Cerebellar cortex (tissue), 1 donor: ENCODE measurements around the gene FRMD3.
A peak's percentile ranks its signal among the peaks of the same experiment; 100 is the strongest.

Experiments used
- DNase-seq: peaks from one replicate; pipeline ENCODE4 v3.0.0-alpha.2; 2015; ENCODE audit warnings: low spot score

FRMD3 gene

DNA sequence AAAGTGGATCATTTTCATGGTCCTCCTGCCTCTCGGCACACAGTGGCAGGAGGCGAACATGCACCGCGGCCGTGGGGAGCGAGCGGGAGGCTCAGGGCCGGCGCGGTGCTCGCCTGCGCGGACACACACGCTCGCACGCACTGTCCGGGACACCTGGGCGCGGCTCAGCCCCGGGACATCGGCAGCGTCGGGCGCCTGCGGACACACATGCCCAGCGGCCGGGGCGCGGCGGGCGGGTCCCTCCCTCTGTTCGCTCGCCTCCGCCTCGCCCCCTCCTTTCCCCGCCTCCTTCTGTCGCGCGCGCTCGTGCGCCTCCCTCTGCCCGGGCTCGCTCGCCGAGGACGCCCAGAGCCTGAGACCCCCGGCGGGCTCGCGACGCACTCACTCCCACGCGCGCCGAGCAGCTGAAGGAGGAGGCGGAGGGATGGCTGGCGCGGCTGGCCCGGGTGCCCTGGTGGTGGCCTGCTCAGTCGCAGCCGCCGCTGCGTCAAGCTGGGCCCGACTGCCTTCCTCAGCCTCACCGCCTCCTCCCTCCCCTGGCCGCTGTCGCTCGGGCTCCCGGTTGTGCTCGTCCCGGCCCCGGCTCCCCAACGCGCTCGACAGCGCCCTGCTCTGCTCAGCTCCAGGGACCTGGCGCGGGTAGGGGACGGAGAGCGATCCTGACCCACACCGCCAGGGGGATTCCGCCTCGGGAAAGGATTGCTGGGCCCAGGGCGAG is at the start of gene FRMD3:
Gene FRMD3, minus strand, starts transcription at position 230 of the 718 bp plus-strand sequence. Its CDS starts 170 bp downstream, at position 60.
- DNase-seq, result peak; percentile 29

DNA sequence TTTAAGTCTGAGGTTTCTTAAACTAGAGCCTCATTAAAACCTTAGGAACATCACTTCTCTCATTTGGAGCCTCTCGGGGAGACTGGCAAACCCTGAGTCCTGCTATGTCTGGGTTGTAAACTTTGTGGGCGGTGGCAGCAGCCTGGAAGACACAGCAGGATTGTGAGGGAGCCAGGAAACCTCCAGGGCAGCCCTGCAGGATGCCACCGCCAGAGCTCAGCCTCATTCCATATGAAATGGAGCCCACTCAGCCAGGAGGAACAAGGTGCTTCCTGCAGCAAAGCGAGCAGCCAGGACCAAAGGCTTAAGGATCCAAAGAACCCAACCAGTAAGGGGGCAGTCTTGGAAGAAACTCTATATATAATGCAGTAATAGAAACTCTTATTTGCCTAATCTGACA is 46.8 kb upstream of the FRMD3 start:
- DNase-seq, result no peak

DNA sequence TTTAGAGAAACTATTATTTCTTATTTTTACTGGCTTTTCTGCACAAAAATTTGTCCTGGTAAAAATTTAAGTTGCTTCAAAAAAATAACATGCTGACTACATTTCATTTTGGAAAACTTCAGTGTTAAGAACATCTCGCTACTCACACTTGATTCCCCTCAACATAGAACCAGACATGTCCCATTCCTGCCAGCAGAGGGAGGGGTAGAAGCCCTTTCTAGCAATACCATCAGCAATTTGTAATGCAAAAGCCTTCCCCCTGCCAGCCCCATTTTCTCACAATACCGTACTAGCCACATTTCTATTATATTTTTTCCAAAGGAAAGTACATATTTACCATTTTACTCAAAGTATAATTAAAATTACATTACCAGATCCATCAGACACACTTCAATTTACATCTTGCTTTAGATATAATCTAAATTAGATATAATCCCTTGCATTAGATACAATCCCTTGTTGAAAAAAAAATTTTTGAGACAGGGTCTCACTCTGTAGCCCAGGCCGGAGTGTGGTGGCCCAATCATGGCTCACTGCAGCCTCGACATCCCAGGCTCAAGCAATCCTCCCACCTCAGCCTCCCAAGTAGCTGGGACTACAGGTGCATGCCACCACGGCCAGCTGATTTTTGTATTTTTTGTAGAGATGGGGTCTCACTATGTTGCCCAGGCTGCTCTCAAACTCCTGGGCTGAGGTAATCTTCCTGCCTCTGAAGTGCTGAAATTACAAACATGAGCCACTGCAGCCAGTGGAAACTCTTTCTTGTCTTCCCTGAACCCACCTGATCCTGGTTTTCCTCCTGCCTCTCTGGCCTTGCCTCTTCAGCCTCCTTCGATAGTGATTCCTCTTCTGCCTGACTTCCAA is 45.2 kb upstream of the FRMD3 start:
- peak; percentile 39 for DNase-seq

DNA sequence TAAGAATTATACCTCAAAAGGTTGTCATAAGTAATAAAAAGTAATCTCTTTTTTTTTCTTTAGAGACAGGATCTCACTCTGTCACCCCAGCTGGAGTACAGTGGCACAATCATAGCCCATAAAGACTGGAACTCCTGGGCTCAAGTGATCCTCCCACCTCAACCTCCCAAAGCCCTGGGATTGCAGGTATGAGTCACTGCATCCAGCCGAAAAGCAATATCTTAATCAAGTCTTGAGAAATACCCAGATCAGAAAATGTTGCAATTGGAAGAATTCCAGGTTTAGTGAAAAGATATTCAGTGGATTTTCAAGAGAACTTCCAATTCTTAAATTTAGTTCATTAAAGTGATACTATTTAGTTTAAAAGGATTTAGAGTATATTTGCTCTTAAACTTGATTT is 43.8 kb upstream of the FRMD3 start:
- no peak for DNase-seq

DNA sequence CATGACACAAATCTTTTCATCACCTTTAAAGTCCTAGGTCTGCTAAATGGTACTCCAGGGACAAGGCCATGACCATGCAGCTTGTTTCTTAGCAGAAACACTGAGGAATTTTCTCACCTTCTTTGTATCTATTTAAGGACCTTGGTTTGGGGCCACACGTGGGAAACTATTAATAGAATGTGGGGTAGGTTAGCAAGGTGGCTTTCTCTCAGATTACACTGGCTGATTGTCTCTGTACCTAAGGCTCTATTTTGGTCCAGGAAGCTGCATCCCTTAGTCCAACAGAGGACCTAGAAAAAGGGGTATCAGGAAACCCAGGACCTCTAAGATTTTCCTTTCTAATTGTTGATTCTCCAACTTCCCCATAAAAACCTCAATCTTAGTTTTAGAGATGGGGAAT is 36.3 kb upstream of the FRMD3 start:
- no peak for DNase-seq

DNA sequence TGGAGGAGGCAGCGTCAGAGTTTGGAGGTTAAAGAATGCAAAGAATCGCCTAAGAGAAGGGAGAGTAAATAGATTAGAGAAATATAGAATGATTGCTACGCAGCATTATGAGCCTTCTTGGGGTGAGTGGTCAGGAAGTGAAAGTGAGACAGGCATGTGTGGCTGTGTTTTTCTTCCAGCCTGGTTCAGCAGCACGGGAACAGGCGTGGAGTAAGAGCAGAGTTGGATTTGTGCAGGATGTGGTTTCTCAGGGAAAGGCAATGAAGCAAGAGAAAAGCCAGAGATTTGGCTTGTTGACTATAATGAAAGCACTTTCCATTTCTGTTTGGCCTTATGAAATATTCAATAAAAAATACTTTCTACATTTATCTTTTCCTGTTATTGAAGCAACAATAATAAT is 34.3 kb upstream of the FRMD3 start:
- DNase-seq, result no peak

DNA sequence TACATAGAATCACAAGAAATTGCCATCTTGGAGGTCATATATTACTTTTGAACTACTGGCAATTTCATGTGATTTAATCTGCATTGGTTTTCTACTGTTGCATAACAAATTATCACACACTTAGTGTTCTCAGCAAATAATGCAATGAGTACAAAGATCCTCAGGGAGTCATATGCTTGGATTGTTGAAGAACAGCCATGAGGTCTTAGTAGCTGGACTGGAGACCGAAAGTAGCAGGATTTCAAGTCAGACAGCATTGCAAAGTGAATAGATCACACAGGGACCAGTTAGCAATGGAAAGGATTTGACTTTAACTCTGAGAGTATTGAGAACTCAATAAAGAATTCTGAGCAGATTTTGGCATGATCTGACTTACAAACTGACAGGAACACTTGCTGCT is 32.2 kb upstream of the FRMD3 start:
- no peak for DNase-seq

DNA sequence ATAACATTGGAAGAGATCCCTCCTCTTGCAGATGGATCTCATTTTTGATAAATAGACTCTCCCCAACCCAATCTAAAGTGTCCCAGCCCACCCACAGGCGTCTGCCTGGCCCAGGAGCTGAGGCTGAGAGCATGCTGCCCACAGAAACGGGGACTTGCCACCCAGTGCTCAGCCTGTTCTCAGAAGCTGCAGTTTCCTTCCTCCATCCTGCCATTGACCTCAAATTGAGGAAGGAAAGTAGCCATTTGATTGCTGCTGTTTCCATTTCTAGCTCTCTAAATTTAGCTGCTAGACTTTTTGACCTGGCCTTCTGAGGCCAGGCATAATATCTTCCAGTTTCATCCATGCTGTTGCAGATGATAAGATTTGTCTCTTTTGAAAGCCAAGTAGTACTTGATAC is 31.1 kb upstream of the FRMD3 start:
- no peak for DNase-seq

DNA sequence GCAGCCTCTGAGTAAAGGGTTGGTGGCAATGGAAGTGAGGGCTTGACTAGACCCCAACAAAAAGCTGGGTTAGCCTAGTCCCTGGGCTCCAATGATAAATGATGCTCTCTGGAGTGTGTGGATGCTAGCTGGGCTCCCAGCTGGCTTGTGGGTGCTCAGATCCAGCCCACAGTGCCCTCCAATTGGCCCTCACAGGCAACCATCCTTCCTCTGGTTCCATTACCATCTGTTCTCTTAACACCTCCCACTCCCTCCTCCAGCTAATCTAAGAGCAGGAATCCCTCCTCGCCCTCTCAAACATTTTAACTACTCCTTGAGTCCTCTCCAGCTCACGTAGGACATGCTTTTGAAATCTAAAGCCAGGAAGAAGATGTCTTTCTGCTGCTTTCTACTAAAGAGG is 25.2 kb upstream of the FRMD3 start:
- DNase-seq, result no peak

DNA sequence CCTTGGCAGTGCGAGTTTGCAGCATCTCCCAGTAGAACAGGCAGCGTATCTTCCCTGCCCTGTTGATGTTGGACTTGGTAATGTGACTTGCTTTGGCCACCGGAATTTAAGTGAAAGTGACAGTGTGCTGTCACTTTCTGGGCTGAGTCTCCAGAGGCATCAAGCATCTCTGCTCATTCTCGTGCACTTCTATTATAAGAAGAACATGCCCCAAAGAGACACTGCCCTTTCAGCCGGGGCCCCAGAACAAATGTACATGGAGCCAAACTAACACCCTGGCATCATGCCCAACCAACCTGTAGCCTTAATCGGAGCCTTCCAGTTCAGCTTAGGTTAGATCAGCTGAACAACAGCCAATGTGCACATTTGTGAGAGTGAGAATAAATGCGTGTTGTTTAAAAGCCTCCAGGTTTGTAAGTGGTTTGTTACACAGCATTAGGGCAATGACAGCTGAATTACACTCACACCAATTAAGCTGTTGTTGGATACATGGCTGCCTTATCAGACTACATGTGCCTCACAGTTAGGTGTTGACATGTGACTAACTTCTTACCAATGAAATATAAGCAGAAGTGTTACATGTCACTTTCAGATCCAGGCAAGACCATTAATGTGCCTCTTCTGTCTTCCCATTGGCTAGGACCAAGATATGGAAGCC is 22.1 kb upstream of the FRMD3 start:
- DNase-seq, result no peak

DNA sequence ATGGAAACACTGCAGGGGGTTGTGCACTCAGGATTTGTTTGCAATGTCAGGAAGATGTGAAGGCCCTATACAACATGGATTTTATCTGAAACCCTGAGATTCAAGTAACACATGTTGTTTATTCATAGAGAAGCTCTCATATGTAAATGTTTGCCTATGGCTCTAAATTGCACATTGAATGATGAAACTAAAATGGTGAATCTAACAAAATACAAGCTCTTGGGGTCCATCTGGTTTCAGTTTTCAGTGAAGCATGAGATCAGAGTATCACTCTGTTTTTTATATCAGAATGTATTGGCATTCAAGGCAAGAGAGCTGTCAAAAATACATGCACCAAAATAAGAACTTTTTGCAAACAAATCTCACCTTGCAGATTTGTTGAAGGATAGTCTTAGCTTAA is 19.6 kb upstream of the FRMD3 start:
- no peak for DNase-seq

DNA sequence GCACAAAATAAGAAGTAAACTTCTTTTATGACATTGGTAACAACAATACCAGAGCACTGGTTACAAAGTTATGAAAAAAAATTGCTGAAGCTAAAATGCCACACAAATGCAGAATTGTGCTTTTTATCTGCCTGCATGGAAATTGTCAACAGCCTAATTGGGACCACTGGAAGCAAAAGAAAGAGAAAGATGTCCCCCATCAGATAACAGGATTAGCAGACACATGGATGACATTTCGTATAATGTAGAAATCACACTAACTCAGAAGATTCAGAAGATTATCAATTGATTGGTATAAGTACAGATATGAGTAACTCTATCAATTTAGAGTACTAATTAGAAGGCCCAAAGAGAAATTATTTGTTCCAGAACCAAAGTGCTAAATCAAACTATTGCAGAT is 19.1 kb upstream of the FRMD3 start:
- DNase-seq, result no peak

DNA sequence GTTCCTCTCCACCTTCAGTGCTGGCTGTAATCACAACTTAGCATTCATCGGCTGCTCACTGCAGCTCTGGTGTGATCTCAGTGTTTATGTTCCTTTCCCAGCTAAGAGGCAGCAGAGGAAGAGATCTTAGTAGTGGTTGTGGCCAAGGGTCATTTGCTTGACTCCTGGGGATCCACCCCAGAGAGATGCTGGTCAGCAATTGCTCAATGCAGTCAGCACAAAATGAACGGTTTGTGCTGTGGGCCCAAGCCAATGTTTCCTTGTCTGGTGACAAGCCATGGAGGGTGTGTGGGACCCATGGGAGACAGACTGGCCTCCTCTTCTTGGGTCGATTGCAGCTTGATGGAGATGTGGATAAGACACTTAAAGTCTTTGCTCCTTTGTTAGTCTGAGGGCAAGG is 16.1 kb upstream of the FRMD3 start:
- no peak for DNase-seq

DNA sequence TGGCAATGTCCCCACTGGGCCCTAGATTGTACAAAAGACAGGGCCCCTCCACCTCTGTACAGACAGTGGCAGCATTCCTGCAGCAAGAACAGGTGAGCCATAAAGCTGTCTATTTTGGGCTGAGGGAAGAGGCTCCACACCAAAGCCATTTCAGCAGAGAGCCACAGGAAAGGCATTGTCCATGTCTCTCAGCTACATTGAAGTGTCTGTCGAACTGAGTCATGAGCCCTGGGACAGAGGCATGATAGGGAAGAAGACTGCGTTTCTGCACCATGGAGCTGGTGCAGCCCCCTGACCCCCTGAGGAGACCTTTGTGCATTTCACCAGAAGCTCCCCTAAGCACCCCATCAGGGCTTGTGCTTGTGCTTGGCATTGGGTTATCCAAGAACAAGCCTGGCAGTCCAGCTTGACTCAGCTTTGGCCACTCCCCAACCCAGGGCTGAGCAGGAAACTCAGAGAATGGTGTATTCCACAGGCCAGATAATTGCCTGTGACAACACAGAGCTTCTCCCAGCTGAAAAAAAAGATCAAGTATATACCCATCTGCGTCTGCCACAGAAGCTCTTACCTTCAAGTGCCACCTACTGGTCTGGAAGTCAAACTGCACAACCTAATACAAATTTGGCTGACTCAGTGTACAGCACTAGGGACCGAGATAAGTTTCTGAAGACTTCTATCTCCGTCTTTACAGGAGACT is 5.9 kb upstream of the FRMD3 start:
- peak; percentile 16 for DNase-seq

DNA sequence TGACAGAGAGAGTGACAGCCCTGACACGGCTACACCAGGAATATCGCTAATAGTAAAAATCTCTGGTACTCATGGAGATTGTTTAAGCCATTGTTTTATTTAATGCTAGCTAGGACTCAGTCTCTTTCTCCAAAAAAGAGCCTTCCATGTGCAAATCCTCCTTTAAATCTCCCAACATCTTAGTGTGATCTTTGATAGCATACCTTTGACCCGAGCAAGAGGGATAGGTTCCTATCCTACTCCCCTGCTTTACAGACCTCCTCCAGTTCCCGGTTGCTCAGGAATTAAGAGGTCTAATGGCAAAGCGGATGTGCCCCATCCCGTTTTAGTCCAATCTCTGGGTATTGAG is 663 bp upstream of the FRMD3 start:
- DNase-seq, result no peak

DNA sequence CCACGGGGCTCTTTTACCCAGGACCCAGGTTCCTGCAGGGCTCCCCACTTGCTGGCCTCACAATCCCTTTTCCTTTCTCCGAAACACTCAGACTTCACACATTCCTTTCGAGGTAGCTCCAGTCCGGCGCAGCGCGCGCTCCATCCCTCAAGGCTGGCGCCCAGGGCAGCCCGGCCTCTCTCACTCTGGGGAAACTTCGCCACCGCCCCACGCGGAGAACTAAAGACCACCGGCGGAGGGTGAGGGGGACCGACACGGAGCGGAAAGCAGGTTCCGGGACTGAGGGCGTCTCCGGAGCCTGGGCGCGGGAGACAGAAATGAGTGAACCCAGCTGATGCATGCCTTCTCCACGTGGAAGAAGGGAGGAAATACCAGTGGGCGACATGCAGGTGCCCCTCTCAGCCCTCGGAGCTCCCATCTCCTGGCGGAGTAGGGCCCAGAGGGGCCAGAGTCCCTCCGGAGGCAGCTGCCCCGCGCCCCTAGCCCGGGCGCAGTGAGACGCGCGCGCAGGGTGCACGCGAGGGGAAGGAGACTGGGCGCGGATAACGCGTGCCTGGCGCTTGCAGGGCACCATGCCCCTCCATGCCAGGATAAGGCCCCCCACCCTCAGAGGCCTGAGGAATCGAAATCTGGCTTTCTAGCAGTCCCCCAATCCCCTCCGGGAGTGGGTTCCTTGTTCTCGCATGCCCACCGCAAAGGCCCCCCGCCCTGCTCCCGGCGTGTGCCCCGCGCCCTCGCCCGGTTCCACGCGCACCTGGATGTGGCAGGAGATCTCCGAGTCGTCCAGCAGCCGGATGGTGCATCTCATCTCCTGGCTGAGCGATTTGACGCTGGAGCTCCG is 650 bp downstream of the FRMD3 start:
- no peak for DNase-seq

DNA sequence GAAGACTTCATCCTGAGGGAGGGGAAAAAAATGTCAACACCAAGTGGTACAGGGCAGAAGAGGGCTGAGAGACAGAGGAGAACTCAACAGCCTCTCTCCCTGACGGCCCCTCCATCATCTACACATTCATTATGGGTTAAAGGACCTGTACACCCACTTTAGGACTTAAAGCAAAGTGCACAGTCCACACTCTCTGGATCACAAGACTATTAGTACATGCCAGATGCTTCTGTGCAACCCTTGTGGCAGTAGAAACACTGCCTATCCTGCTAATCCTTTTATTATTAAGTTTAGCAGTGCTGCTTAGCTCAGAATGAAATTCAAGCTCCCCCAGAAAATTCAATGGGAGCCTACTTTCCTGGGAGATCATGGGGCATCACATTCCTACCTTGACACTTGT is 1.9 kb downstream of the FRMD3 start:
- DNase-seq, result no peak

DNA sequence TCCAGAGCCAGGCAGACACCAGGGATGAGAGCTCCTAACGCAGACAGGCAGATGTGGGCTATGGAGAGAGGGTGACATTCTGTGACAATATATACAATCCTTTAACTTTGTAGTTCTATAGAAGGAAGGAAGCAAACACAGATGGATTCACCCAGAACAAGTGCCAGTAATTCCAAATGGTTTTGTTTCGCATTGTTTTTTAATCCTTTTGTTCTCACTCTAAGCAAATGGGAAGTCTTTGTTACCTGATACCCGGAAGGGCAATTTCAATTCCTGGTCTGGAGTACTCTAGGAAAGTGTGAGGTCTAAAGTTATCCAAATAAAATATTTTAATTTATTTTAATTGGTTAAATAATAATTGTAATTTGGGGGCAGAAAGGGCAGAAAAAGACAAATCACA is 2.5 kb downstream of the FRMD3 start:
- no peak for DNase-seq

DNA sequence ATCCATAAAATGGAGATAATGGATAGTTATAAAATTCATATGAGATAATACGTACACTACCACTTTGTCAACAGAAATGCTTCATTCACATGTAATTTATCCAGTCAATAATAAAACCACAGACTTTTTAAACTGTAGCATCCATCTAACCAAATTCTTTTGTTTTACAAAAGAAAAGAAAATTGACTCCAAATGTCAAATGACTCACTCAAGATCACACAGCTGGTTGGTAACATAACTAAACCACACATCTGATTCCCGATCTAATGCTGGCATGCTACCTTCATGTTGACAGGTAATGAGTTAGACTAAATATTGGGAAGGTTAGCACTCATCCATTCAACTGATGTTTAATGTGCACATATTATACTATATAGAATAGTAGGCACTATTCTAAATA is 4.9 kb downstream of the FRMD3 start:
- DNase-seq, result no peak

DNA sequence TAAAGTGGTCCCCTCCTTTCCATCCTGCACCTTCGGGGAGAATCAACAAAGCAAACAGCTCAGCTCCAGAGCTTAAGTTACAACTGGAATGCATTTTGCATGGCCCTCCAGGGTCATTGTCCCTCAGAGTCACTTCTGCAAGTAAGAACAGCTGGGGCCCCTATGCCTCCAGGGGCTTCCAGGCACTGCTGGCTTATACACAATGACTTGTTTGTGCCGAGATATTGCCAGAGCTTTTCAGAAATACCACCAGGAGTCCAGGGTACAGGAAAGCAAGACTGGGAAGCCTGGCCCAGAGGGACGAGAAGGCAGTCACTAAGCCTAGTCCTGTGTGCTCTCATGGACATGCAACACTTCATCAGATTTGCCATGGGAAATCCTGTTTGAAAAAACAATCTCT is 11.3 kb downstream of the FRMD3 start:
- no peak for DNase-seq

DNA sequence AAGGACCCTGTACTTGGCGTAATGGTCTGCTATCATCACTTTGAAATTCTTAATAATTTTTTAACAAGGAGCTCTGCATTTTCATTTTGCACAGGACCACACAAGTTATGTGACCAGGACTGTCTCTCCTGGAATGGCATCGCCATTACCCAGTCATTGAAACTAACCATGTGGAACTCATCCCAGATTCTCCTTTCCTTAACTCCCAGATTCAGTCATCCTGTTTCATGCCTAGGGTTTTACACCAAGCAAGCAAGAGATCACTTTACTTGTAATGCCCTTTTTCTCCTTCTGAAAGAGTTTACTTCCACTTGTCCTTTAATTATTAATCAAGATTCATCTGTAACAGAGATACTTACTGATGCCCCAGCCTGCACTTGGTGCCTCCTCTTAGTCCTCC is 12.0 kb downstream of the FRMD3 start:
- no peak for DNase-seq

DNA sequence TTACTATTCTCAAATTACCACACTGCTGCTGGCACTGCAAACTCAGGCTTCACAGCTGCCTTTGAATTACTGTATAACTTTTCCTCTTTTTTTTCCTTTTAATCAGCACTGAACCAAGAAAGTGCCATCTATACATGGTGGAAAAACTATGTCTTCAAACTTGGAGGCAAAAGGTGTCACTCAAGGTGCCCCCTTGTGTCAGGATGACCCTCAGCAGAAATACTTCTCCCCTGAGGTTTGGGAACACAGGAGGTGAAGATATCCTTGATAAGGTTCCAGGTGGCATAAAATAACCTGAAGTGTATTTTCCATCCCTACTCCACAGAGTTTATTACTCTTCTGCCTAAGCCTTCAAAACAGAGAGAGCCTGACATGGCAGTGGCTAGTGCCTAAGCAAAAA is 14.5 kb downstream of the FRMD3 start:
- DNase-seq, result no peak
